PC-9 (cell line): Measurements from ENCODE around the gene DHRS7C. TPM values are rescaled to one million over a fixed set of nuclear protein-coding genes. Genes with fewer than 3 reads are reported as not detected.

Experiments used
- BruUV-seq: library from RNA; stranded (reverse); fragments of 400-500 nt; replicated peaks from 2 replicates; lab custom pipeline; 2021; lab: Mats Ljungman, UMichigan
- CTCF ChIA-PET: fragments of 300-600 bp; sonication (Branson Sonifier 250); formaldehyde crosslinking; loops from one replicate; lab custom pipeline; 2022; ENCODE audit warnings: antibody characterized with exemption; lab: Charles Lee
- POLR2A ChIA-PET: fragments of 300-600 bp; sonication (Branson Sonifier 250); formaldehyde crosslinking; loops from one replicate; lab custom pipeline; 2022; ENCODE audit warnings: antibody characterized with exemption; ENCODE audit not compliant: unreplicated experiment; lab: Charles Lee
- DNase-seq, 2 experiments: peaks; one replicate each; pipeline versions ENCODE4 v3.0.0 to v3.0.0-alpha.2; 2015 to 2022; ENCODE audit warnings: mixed read lengths in 1 of 2
- H2AFZ ChIP-seq: fragments of 200-600 bp; sonication (generic); 2 replicates; pipeline ENCODE4 v1.8.1; 2017; ENCODE audit warnings: antibody characterized with exemption
- H3F3A ChIP-seq: fragments of 200-600 bp; sonication (generic); 2 replicates; pipeline ENCODE4 v1.8.1; 2017; ENCODE audit warnings: antibody characterized with exemption, mild to moderate bottlenecking, low read depth; ENCODE audit not compliant: insufficient read depth
- H3K27ac ChIP-seq: fragments of 200-600 bp; sonication (generic); 2 replicates; pipeline ENCODE4 v1.6.1; 2016; ENCODE audit warnings: mixed run types
- H3K27me3 ChIP-seq: fragments of 200-600 bp; sonication (generic); 2 replicates; pipeline ENCODE4 v1.6.1; 2016; ENCODE audit warnings: low read depth, mixed run types; ENCODE audit not compliant: insufficient read depth
- H3K36me3 ChIP-seq: fragments of 200-600 bp; sonication (generic); 2 replicates; pipeline ENCODE4 v1.6.1; 2016; ENCODE audit warnings: low read depth, mixed run types
- H3K4me1 ChIP-seq: fragments of 200-600 bp; sonication (generic); replicated peaks from 2 replicates; pipeline ENCODE4 v1.6.1; 2016; ENCODE audit warnings: mixed run types; ENCODE audit not compliant: insufficient read depth
- H3K4me2 ChIP-seq: fragments of 200-600 bp; sonication (generic); 2 replicates; pipeline ENCODE4 v1.6.1; 2017; ENCODE audit warnings: mixed run types
- H3K4me3 ChIP-seq: fragments of 200-600 bp; sonication (generic); 2 replicates; pipeline ENCODE4 v1.6.1; 2016; ENCODE audit warnings: mixed run types
- H3K79me2 ChIP-seq: fragments of 200-600 bp; sonication (generic); 2 replicates; pipeline ENCODE4 v1.6.1; 2017; ENCODE audit warnings: low read depth, mixed run types
- H3K9me2 ChIP-seq: fragments of 200-600 bp; sonication (generic); 2 replicates; pipeline ENCODE4 v1.8.1; 2017; ENCODE audit warnings: mild to moderate bottlenecking; ENCODE audit not compliant: insufficient read depth
- H3K9me3 ChIP-seq: fragments of 200-600 bp; sonication (generic); 2 replicates; pipeline ENCODE4 v1.8.1; 2016; ENCODE audit warnings: low read depth; ENCODE audit not compliant: insufficient read depth
- H4K20me1 ChIP-seq: fragments of 200-600 bp; sonication (generic); 2 replicates; pipeline ENCODE4 v1.8.1; 2017; ENCODE audit not compliant: insufficient read depth
- EZH2 ChIP-seq: fragments of 200-600 bp; sonication (generic); IDR thresholded peaks from 2 replicates; pipeline ENCODE4 v1.8.0; 2017; ENCODE audit warnings: antibody characterized with exemption, low read depth
- intact Hi-C: fragments of 100-400 bp; cut with micrococcal nuclease; formaldehyde crosslinking; loops from one replicate; pipeline ENCODE4 v1.10.0; 2022; ENCODE audit not compliant: unreplicated experiment
- total RNA-seq: library from RNA; stranded (reverse); gene quantifications from 2 replicates; pipeline ENCODE4 v1.2.3, GENCODE V29; 2021
- TF ChIP-seq, protein P1 (sequence below): fragments of 200-600 bp; sonication (generic); conservative IDR thresholded peaks from 2 replicates; pipeline ENCODE4 v1.6.1; 2017; ENCODE audit warnings: mixed run types, antibody characterized with exemption, mild to moderate bottlenecking, moderate library complexity

DHRS7C gene
- total RNA-seq, 1 experiment from 2014 or later: not detected

DNA sequence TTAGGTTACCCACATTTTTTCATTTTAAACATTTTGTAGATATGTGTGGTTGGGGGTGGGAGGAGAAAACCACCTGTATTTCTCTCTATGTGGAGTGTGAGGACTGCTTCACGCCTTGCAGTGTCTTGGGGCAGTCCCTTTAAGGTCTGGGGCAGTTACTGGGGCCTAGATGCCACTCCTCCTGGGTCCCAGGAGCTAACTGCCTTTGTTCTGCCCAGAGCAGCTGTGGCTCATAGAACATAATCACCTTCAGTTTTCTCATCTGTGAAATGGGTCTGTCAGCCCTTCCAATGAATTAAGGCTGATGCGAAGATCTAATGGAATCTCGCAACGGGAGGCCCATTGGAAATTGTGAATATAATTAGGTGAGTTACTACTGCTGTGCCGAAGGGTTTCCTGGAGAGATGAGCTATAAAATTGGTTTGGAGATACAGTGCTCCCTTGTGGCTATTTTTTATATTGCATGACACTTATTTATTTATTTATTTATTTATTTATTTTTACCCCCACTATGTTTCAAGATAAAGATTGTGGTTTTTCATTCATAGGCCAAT lies 22.9 kb downstream of the DHRS7C start:
- Histone ChIP-seq H3F3A (no peaks in the 10 kb centered on the region), H3K27me3 (no peaks in the 10 kb centered on the region), H3K4me1 (no peaks in the 10 kb centered on the region; the same call in 1 of the 2 replicates), H4K20me1 (no peaks in the 10 kb centered on the region), H3K27ac (no peak overlapping the region), H3K9me2 (no peaks in the 10 kb centered on the region), H3K9me3 (no peaks in the 10 kb centered on the region), H3K79me2 (no peaks in the 10 kb centered on the region), H3K4me2 (no peak overlapping the region), H2AFZ (no peak overlapping the region), H3K4me3 (no peak overlapping the region), H3K36me3 (no peaks in the 10 kb centered on the region)
- DNase-seq: peak in 1 of 2 experiments; percentile 5
- intact Hi-C loops: loop anchor here (2.0 to 10.0 kb wide), 2 partner anchors 156 to 192 kb away; partner anchors contain the start of gene CFAP52
- TF ChIP-seq, protein P1, sequence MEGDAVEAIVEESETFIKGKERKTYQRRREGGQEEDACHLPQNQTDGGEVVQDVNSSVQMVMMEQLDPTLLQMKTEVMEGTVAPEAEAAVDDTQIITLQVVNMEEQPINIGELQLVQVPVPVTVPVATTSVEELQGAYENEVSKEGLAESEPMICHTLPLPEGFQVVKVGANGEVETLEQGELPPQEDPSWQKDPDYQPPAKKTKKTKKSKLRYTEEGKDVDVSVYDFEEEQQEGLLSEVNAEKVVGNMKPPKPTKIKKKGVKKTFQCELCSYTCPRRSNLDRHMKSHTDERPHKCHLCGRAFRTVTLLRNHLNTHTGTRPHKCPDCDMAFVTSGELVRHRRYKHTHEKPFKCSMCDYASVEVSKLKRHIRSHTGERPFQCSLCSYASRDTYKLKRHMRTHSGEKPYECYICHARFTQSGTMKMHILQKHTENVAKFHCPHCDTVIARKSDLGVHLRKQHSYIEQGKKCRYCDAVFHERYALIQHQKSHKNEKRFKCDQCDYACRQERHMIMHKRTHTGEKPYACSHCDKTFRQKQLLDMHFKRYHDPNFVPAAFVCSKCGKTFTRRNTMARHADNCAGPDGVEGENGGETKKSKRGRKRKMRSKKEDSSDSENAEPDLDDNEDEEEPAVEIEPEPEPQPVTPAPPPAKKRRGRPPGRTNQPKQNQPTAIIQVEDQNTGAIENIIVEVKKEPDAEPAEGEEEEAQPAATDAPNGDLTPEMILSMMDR: peak; percentile 67
- TF ChIP-seq EZH2: no peak
- ChIA-PET CTCF (interaction anchor here (0.5 to 1.2 kb wide), 10 partner anchors 13 to 191 kb away, joined by 3 to 10 read pairs (median 4); no protein-coding TSS in a partner anchor), POLR2A (interaction anchor here (0.5 to 0.7 kb wide), 2 partner anchors 43 to 156 kb away, joined by 3 read pairs; no protein-coding TSS in a partner anchor)
- BruUV-seq: no TSS peak

GRCh38 chr17:9767432-9767991 lies 23.9 kb downstream of the DHRS7C start:
- ChIA-PET CTCF (no interaction called here), POLR2A (no interaction called here)
- no peaks in the 10 kb centered on the region for H3K36me3 ChIP-seq
- no peaks in the 10 kb centered on the region for H3K9me3 ChIP-seq
- no peaks in the 10 kb centered on the region for H3K9me2 ChIP-seq
- H3F3A ChIP-seq: no peaks in the 10 kb centered on the region
- BruUV-seq: no TSS peak
- no peak for DNase-seq
- no peaks in the 10 kb centered on the region; the same call in 1 of the 2 replicates for H3K4me1 ChIP-seq
- TF ChIP-seq EZH2: no peak
- TF ChIP-seq, protein P1: no peak
- H3K4me2 ChIP-seq: no peak overlapping the region
- H4K20me1 ChIP-seq: no peaks in the 10 kb centered on the region
- no peaks in the 10 kb centered on the region for H3K79me2 ChIP-seq
- no peak overlapping the region for H3K27ac ChIP-seq
- no peak overlapping the region for H3K4me3 ChIP-seq
- intact Hi-C loops: loop anchor here (10.0 kb wide), 1 partner anchor 157 kb away; no protein-coding TSS in a partner anchor
- no peak overlapping the region for H2AFZ ChIP-seq
- no peaks in the 10 kb centered on the region for H3K27me3 ChIP-seq

DNA sequence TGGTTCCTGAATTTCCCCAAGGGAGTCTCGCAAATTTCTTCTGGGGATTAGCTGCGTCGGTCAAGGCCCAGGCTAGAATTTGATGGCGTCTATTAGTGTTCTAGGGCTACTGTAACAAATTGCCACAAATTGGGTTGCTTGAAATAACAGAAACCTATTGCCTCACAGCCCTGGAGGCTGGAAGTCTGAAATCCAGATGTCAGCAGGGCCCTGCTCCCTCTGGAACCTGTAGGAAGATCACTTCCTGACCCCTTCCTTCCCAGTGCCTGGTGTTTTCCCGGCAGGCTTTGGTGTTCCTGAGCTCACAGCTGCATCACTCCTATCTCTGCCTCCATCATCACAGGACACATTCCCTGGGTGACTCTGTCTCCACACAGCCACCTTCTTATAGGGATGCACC lies 24.4 kb downstream of the DHRS7C start:
- Histone ChIP-seq H3K4me3 (no peak overlapping the region), H3K9me3 (no peaks in the 10 kb centered on the region), H3K79me2 (no peaks in the 10 kb centered on the region), H4K20me1 (no peaks in the 10 kb centered on the region), H3K27ac (no peak overlapping the region), H3F3A (no peaks in the 10 kb centered on the region), H3K27me3 (no peaks in the 10 kb centered on the region), H3K4me1 (no peaks in the 10 kb centered on the region; the same call in 1 of the 2 replicates), H3K9me2 (no peaks in the 10 kb centered on the region), H2AFZ (no peak overlapping the region), H3K4me2 (no peak overlapping the region), H3K36me3 (no peaks in the 10 kb centered on the region)
- BruUV-seq: no TSS peak
- no peak for DNase-seq
- ChIA-PET CTCF (no interaction called here), POLR2A (no interaction called here)
- TF ChIP-seq, protein P1: no peak
- no peak for TF ChIP-seq EZH2
- intact Hi-C loops: loop anchor here (10.0 kb wide), 1 partner anchor 158 kb away; no protein-coding TSS in a partner anchor
